ENCODE measurements around the gene GALNT13. TPM values are rescaled to one million over a fixed set of nuclear protein-coding genes. Genes with fewer than 3 reads are reported as not detected.

GALNT13 gene
- total and polyA plus RNA-seq, 2 of the 13 experiments (the other 11 are each of a cell fraction or from before 2014, with no cell fraction given), result 1.3 to 5.0 TPM

DNA sequence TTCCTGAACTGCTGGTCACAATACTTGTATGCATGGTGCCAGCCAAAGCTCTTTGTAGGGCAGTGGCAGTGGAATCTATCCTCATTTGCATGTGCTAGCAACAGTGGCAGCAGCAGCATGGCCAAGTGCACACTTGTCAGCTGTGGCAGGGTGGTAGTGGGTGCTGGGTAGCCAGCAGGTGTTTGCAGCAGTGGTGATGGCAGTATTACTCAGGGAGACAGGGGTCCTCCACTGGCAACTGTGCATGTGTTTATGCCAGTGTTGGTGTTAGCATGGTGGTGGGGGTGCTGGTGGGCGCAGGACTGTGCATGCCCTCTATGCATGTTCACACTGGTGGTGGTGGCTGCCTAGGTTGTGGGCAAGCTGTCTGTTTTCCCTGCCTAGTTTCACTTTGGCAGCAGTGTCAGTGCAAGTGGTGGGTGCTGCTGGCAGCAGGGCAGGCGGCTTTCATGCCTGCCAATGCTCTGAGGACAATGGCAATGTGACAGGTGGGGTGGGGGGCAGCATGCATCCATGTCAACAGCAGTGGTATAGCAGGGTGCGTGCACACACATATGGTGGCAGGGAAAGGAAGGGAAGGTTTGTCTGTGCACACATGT lies 41.2 kb downstream of the GALNT13 start:
- no peaks in the 10 kb centered on the region for H4K20me1 ChIP-seq (ENCODE audit: insufficient read depth, low read length)
- no peak overlapping the region for H3K4me2 ChIP-seq (ENCODE audit: low read depth, low read length)
- H3K36me3 ChIP-seq (replicated peaks in 1 of 2; ENCODE audit: control insufficient read depth in 1 of 2, insufficient read depth in 2 of 2, low read length in 2 of 2), result no peaks in the 10 kb centered on the region
- FAIRE-seq (no peak), ATAC-seq (no peak), DNase-seq (ENCODE audit: low spot score) (no peak)
- peaks cover 55% of the 10 kb centered on the region for H3K9me3 ChIP-seq (ENCODE audit: low read length)
- no peak for TF ChIP-seq FOXA3 (CRISPR knock-in tag; IDR thresholded peaks at IDR 0.05)
- TF ChIP-seq, protein P1, sequence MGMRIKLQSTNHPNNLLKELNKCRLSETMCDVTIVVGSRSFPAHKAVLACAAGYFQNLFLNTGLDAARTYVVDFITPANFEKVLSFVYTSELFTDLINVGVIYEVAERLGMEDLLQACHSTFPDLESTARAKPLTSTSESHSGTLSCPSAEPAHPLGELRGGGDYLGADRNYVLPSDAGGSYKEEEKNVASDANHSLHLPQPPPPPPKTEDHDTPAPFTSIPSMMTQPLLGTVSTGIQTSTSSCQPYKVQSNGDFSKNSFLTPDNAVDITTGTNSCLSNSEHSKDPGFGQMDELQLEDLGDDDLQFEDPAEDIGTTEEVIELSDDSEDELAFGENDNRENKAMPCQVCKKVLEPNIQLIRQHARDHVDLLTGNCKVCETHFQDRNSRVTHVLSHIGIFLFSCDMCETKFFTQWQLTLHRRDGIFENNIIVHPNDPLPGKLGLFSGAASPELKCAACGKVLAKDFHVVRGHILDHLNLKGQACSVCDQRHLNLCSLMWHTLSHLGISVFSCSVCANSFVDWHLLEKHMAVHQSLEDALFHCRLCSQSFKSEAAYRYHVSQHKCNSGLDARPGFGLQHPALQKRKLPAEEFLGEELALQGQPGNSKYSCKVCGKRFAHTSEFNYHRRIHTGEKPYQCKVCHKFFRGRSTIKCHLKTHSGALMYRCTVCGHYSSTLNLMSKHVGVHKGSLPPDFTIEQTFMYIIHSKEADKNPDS (CRISPR knock-in tag; IDR thresholded peaks at IDR 0.05), result no peak
- TF ChIP-seq ZBTB38 (CRISPR knock-in tag; IDR thresholded peaks at IDR 0.05), result no peak
- TF ChIP-seq, protein P2, sequence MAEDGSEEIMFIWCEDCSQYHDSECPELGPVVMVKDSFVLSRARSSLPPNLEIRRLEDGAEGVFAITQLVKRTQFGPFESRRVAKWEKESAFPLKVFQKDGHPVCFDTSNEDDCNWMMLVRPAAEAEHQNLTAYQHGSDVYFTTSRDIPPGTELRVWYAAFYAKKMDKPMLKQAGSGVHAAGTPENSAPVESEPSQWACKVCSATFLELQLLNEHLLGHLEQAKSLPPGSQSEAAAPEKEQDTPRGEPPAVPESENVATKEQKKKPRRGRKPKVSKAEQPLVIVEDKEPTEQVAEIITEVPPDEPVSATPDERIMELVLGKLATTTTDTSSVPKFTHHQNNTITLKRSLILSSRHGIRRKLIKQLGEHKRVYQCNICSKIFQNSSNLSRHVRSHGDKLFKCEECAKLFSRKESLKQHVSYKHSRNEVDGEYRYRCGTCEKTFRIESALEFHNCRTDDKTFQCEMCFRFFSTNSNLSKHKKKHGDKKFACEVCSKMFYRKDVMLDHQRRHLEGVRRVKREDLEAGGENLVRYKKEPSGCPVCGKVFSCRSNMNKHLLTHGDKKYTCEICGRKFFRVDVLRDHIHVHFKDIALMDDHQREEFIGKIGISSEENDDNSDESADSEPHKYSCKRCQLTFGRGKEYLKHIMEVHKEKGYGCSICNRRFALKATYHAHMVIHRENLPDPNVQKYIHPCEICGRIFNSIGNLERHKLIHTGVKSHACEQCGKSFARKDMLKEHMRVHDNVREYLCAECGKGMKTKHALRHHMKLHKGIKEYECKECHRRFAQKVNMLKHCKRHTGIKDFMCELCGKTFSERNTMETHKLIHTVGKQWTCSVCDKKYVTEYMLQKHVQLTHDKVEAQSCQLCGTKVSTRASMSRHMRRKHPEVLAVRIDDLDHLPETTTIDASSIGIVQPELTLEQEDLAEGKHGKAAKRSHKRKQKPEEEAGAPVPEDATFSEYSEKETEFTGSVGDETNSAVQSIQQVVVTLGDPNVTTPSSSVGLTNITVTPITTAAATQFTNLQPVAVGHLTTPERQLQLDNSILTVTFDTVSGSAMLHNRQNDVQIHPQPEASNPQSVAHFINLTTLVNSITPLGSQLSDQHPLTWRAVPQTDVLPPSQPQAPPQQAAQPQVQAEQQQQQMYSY (CRISPR knock-in tag; IDR thresholded peaks at IDR 0.05), result no peak
- TF ChIP-seq SP4 (CRISPR knock-in tag; IDR thresholded peaks at IDR 0.05), result no peak
- TF ChIP-seq PPARG (CRISPR knock-in tag; conservative IDR thresholded peaks at IDR 0.05), result no peak
- TF ChIP-seq ZNF225 (CRISPR knock-in tag; IDR thresholded peaks at IDR 0.05), result no peak
- no peak for TF ChIP-seq CENPX (CRISPR knock-in tag; IDR thresholded peaks at IDR 0.05)
- TF ChIP-seq ZNF530 (CRISPR knock-in tag; IDR thresholded peaks at IDR 0.05; ENCODE audit: low read depth), result no peak
- no peak for TF ChIP-seq SALL2 (CRISPR knock-in tag; IDR thresholded peaks at IDR 0.05)
- no peak for TF ChIP-seq ZBTB42 (CRISPR knock-in tag; IDR thresholded peaks at IDR 0.05)
- intact Hi-C loops (cut with micrococcal nuclease; ENCODE audit: unreplicated experiment) (no loop called here), in situ Hi-C loops (cut with HindIII; ENCODE audit: extremely low pct_ligation_motif_present, low pct_unique_long_range_greater_than_20kb) (no loop called here)
- H2AFZ ChIP-seq (ENCODE audit: low read length), result no peak overlapping the region
- POLR2A ChIA-PET, result no interaction called here
- CTCF ChIA-PET (ENCODE audit: low intra/inter-chr PET ratio, low total read pairs), result no interaction called here
- WGBS (ENCODE audit: low lambda C conversion rate), result 36% methylated on average over 2 of the region's 3 CpGs
- no peaks in the 10 kb centered on the region for H3K4me1 ChIP-seq (ENCODE audit: insufficient read depth, low read length)
- no peak overlapping the region for H3K27ac ChIP-seq (ENCODE audit: extremely low read length, insufficient read depth, low read length)
- no peaks in the 10 kb centered on the region for H3K27me3 ChIP-seq (ENCODE audit: control insufficient read depth in 1 of 2, insufficient read depth in 2 of 2, low read length in 2 of 2)
- BruUV-seq (replicated peaks), result no TSS peak
- H3K79me2 ChIP-seq (ENCODE audit: insufficient read depth, low read length), result no peaks in the 10 kb centered on the region
- H3K9ac ChIP-seq (ENCODE audit: insufficient read depth, low read depth, low read length), result no peak overlapping the region
- no peak overlapping the region for H3K4me3 ChIP-seq (replicated peaks in 1 of 3; ENCODE audit: insufficient read depth in 1 of 3, low read depth in 2 of 3, low read length in 3 of 3)
